T-helper 9 cell (primary cell): ENCODE results near the gene FAM216A.
"Not testable (repeated sequence)": the region's sequence is repeated elsewhere in the genome, so short reads cannot be mapped to it uniquely, and the experiment has no call there.

Experiments used
- DNase-seq: peaks from one replicate; pipeline ENCODE4 v3.0.0-alpha.2; 2020

FAM216A gene

GRCh38 chr12:110501399-110501751 is 32.7 kb downstream of the FAM216A start:
- DNase-seq, result no peak

DNA sequence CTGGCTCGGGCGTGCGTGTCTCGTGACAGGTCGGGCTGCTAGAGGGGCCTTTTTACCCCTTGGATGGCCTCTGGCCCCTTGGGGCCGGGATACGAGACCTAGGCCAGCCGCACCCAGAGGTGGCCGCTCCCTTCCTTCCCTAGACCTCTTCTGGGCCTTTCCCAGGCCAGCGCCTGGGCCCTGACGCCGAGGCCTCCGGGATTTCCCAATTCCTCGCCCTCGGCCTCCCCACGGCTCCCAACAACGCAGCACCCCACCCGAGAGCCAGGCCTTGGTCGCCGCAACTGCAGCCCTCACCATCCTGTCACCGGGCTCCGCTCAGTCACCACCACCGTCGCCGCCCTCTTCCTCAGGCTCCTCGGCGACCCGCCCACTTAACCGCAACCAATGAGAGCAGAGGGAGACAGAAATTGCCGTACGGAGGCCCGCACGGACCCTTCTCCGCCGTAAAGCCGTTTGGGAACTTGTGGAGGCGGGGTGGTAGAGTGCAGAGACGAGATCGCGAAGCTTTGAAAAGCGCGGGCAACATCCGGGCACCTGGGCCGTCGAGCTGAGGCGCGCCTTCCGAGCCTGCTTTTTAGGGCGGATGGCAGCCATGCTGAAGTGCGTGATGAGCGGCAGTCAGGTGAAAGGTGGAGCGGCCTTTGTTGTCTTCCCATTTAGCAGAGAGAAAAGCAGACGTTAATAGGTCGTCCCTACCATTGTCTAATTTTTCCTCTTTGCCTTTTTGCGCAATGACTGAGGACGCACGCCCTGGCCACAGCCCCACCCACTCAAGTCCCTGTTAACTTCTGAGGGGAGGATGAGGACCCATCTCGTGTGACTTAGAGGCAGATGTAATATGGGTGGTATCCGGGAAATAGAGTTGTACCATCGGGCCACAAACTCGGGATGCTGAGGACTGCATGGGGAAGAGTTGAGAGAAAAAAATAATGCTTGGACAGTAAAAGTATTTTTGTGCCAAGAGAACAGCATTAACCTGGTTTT is 33.4 kb downstream of the FAM216A start, which contains the start of the genes RAD9B and VPS29:
RAD9B (plus strand) TSS at position 580 of the 987 bp plus-strand sequence; CDS start at position 587, 7 bp downstream.
VPS29 (minus strand) TSS at position 360 of the 987 bp plus-strand sequence; CDS start at position 300, 60 bp downstream.
- peak; percentile 98 for DNase-seq

- no peak for DNase-seq
These were observed 34.8 kb downstream of the FAM216A start for GRCh38 chr12:110503432-110503831.

- DNase-seq, result no peak
These were observed 36.7 kb downstream of the FAM216A start for GRCh38 chr12:110505332-110505731.

DNA sequence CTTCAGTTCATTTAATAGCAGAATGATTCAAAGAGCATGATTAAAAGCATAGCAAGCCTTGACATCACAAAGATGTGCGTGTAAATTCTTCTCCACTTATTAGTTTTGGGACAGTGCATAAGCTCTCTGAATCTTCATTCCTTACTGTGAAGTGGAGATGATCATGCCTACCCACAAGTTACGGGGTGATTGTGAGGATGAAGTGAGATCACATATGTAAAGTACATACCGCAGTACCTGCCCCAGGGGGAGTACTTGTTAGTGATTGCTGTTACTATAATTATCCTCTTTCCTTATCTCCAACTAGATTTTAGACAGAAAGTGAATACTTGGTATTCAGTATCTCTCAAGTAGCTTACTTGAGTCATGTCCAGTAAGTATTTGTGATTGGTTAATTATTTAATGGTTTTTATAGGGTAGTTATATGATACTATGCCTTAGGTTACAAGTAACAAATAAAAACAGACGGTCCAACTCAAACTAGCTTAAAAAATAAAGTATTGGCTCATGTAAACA is 39.5 kb downstream of the FAM216A start:
- DNase-seq, result no peak

GRCh38 chr12:110513842-110514241 is 45.2 kb downstream of the FAM216A start:
- DNase-seq, result no peak

DNA sequence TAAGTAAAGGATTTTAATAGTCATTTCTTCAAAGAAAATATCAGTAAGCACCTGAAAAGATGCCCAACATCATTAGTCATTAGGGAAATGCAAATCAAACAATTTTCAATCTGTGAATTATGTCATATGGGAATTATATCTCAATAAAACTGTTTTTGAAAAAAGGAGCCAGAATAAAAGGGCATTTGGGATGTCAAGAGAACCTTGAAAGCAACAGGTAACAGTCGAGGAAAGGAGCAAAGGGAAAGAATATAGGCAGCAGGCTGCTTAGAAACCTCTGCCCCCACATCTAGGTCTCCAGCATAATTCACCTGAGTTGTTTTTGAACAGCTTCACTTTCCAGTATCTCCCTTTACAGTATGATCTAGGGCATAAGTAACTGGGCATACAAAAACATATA is 45.7 kb downstream of the FAM216A start:
- DNase-seq, result no peak

- no peak for DNase-seq
These were observed 48.4 kb downstream of the FAM216A start for GRCh38 chr12:110516995-110517394.

DNA sequence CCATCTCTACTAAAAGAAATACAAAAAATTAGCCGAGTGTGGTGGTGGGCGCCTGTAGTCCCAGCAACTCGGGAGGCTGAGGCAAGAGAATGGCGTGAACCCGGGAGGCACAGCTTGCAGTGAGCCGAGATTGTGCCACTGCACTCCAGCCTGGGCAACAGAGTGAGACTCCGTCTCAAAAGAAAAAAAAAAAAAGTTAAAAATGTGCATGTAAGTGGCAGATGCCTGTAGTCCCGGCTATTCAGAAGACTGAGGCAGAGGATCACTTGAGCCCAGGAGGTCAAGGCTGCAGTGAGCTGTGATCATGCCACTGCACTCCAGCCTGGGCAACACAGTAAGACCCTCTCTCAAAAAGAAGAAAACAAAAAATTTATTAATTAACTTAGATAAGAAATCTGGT is 49.4 kb downstream of the FAM216A start:
- not testable (repeated sequence) for DNase-seq

DNA sequence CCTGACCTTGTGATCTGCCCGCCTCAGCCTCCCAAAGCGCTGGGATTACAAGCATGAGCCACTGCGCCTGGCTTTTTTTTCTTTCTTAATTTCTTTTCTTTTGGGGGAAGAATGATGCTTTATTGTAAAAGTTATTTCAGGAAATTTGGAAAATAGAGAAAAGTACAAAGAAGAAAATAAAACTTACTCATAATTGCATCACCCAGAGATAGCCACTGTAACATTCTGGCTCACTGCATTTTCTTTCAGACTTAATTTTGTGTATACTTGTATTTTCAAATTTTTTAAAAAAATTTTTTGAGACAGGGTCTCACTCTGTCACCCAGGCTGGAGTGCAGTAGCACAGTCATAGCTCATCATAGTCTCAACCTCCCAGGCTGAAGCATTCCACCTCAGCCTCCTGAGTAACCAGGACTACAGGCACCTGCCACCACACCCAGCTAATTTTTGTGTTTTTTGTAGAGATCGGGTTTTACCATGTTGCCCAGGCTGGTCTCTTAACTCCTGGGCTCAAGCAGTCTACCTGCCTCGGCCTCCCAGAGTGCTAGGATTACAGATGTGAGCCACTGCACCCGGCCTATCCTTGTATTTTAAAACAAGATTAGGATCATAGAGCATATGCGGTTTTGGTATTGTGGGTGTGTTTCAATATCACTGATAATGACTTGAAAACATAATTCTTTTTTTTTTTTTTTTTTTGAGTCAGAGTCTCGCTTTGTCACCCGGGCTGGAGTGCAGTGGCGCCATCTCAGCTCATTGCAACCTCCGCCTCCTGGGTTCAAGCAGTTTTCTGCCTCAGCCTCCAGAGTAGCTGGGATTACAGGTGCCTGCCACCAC is 52.4 kb downstream of the FAM216A start:
- not testable (repeated sequence) for DNase-seq

DNA sequence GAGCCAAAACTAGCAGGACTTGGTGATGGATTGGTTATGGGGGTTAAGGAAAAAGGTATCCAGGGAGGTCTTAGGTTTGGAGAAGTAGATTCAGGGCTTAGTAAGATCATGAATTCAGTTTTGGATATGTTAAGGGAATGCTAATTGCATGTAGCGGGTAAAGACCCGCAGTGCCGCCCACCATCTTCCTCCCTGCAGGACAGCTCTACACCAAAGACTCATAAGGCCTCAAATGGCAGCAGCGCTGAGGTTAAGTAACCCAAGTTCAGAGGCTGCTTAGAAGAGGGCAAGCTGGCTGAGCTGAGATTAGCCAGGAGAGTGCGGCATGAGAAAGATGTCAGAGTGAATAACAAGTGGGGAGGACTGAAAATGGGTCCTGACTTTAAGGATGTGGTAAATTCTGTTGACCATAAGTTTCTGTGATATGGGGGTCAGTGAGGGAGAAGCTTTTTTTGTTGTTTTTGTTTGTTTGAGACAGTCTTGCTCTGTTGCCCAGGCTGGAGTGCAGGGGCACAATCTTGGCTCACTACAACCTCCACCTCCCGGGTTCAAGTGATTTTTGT is 59.7 kb downstream of the FAM216A start:
- DNase-seq, result no peak

GRCh38 chr12:110530511-110530910 is 61.9 kb downstream of the FAM216A start:
- no peak for DNase-seq

DNA sequence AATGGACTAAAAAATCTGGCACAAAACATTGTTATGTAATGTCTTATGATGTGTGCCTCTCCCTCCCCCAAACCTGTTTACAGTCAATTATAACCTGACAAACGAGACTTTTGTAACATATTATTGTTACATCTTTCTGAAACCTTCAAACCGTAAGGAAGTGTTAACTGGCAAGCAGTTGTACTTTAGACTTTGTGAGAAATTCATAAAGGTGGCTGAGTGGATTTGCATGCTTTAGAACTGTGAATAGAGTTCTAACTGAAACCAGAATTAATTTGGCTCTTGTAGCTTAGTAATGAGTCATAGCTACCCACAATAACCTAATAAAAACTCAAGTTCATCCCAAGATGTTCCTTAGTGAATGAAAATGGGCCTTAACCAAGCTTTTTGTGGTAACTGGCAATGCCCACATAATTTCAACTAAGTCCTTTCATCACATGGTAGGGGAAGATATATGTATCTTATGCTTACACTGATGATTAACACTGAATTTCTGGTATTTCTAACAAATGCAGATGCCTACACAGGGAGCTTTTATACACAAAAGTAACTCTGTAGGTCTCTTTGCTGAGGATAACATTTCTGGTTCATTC is 63.2 kb downstream of the FAM216A start:
- no peak for DNase-seq

DNA sequence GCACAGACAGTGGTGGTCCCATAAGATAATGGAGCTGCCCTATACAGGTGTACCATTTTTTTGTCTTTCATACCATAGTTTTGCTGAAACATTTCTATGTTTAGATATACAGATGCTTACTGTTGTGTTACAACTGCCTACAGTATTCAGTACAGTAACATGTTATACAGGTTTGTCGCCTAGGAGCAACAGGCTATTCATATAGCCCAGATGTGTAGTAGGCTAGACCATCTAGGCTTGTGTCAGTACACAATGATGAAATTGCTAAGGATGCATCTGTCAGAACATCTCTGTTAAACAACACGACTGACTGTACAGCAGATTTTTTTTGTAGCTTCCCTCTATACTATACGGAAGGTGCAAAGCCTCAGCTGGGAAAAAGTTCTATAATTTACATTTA is 64.0 kb downstream of the FAM216A start:
- no peak for DNase-seq

- no peak for DNase-seq
These were observed 65.0 kb downstream of the FAM216A start for GRCh38 chr12:110533607-110534006.

GRCh38 chr12:110534811-110535210 is 66.2 kb downstream of the FAM216A start:
- DNase-seq, result no peak

GRCh38 chr12:110536834-110537604 is 68.4 kb downstream of the FAM216A start:
- DNase-seq, result no peak

GRCh38 chr12:110537605-110538409 is 69.2 kb downstream of the FAM216A start:
- no peak for DNase-seq

GRCh38 chr12:110538869-110539622 is 70.4 kb downstream of the FAM216A start:
- DNase-seq, result no peak
